Gastrocnemius medialis (tissue), 4 donors: ENCODE data around the gene COL4A1. TPM values are rescaled to one million over a fixed set of nuclear protein-coding genes. Genes with fewer than 3 reads are reported as not detected.

Experiments used
- ATAC-seq, 2 donors: fragments of 150-250 bp; one replicate each; pipeline ENCODE4 v1.9.1; 2016
- DNase-seq, 2 donors: peaks; one replicate each; pipeline ENCODE4 v3.0.0-alpha.2; 2019
- H3K27ac ChIP-seq, 4 donors: fragments of 200-600 bp; sonication (generic); 1 replicate in 1 of 4; 2 replicates in 3 of 4; pipeline ENCODE4 v1.5.1; 2016 to 2018; ENCODE audit warnings: mild to moderate bottlenecking in 2 of 4, moderate library complexity in 1 of 4
- H3K27me3 ChIP-seq, 3 donors: fragments of 200-600 bp; sonication (generic) in 2 of 3; 1 replicate in 1 of 3; 2 replicates in 2 of 3; pipeline versions ENCODE4 v1.5.1 to v1.6.0; 2016 to 2019; ENCODE audit warnings: mild to moderate bottlenecking in 1 of 3, moderate library complexity in 1 of 3
- H3K36me3 ChIP-seq, 2 donors: fragments of 200-600 bp; sonication (generic) in 1 of 2; one replicate each; pipeline ENCODE4 v1.5.1; 2017 to 2018
- H3K4me1 ChIP-seq, 2 donors: fragments of 200-600 bp; sonication (generic) in 1 of 2; one replicate each; pipeline ENCODE4 v1.5.1; 2016 to 2017; ENCODE audit warnings: mild to moderate bottlenecking in 2 of 2
- H3K4me3 ChIP-seq, 4 donors: fragments of 200-600 bp; sonication (generic) in 3 of 4; 1 replicate in 1 of 4; 2 replicates in 3 of 4; pipeline ENCODE4 v1.5.1; 2016 to 2019; ENCODE audit warnings: mild to moderate bottlenecking in 2 of 4
- H3K9me3 ChIP-seq, 3 donors: fragments of 200-600 bp; sonication (generic) in 2 of 3; 1 replicate in 1 of 3; 2 replicates in 2 of 3; pipeline ENCODE4 v1.5.1; 2016 to 2019
- POLR2A ChIP-seq, 2 donors: fragments of 450-650 bp; IDR thresholded peaks; one replicate each; pipeline ENCODE4 v1.6.1; 2017; ENCODE audit warnings: antibody characterized with exemption in 2 of 2, mild to moderate bottlenecking in 2 of 2, moderate library complexity in 2 of 2
- in situ Hi-C, 4 donors: fragments of 200-750 bp; cut with MboI; loops; one replicate each; pipeline versions ENCODE4 v1.15.0 to v1.8.0; 2017; ENCODE audit warnings: low sequenced_read_pairs in 4 of 4
- intact Hi-C: fragments of 100-400 bp; cut with DNase I; formaldehyde crosslinking; loops from one replicate; pipeline ENCODE4 v1.15.1; 2023; ENCODE audit warnings: low total_unique reads
- total RNA-seq, 4 donors: library from RNA; depleted of rRNA; stranded (reverse); fragments of >200 nt; gene quantifications; one replicate each; pipeline versions ENCODE4 v1.1.0 to v1.2.3, GENCODE V29; 2016
- TF ChIP-seq, protein P1 (sequence below), 5 experiments: fragments of 450-650 bp in 3 of 5; fragments of 200-600 bp in 2 of 5; sonication (generic) in 2 of 5; IDR thresholded peaks in 4 of 5; conservative IDR thresholded peaks in 1 of 5; 1 replicate in 4 of 5; 2 replicates in 1 of 5; pipeline ENCODE4 v1.5.1; 2016 to 2019; ENCODE audit warnings: antibody characterized with exemption in 5 of 5, mild to moderate bottlenecking in 3 of 5, moderate library complexity in 3 of 5

The COL4A1 gene
- total RNA-seq, 4 donors from 2014 or later, result 60.5 to 127 (median 120) TPM

DNA sequence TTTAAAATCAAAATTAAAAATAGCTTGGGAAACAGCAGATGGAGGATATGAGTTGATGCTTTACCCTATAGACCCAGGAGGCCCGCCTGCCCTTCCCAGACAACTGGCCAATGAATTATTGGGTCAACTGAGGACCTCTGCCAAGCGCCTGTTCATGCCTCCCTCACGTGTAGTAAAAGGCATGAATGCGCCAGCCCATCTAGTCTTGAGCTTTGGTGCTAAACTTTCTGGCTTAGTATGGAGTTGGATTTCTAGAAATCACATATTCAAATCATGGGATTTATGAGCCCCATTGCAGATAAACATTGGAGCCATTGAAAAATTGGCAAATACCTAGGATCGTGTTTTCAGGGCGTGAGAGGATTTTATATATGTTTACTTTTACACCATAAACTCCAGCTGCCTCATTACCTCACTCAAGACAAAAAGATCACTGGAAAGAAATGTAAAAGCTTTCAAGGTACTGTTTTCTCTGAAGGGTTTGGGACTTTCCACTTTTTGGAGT lies 47.2 kb upstream of the COL4A1 start:
- Histone ChIP-seq H3K9me3 (no peaks in the 10 kb centered on the region), H3K36me3 (no peaks in the 10 kb centered on the region), H3K27ac (peak overlapping the region in 1 of 4 donors; percentile 34), H3K4me3 (no peak overlapping the region), H3K27me3 (no peaks in the 10 kb centered on the region), H3K4me1 (peaks cover 7 to 12% of the 10 kb centered on the region in 2 donors)
- intact Hi-C loops (no loop called here), in situ Hi-C loops (no loop called here)
- DNase-seq, result no peak
- ATAC-seq, result no peak
- no peak for TF ChIP-seq POLR2A (IDR thresholded peaks at IDR 0.05)
- TF ChIP-seq, protein P1, sequence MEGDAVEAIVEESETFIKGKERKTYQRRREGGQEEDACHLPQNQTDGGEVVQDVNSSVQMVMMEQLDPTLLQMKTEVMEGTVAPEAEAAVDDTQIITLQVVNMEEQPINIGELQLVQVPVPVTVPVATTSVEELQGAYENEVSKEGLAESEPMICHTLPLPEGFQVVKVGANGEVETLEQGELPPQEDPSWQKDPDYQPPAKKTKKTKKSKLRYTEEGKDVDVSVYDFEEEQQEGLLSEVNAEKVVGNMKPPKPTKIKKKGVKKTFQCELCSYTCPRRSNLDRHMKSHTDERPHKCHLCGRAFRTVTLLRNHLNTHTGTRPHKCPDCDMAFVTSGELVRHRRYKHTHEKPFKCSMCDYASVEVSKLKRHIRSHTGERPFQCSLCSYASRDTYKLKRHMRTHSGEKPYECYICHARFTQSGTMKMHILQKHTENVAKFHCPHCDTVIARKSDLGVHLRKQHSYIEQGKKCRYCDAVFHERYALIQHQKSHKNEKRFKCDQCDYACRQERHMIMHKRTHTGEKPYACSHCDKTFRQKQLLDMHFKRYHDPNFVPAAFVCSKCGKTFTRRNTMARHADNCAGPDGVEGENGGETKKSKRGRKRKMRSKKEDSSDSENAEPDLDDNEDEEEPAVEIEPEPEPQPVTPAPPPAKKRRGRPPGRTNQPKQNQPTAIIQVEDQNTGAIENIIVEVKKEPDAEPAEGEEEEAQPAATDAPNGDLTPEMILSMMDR (IDR thresholded peaks at IDR 0.05 in 4 of 5, conservative IDR thresholded peaks at IDR 0.05 in 1 of 5), result no peak

DNA sequence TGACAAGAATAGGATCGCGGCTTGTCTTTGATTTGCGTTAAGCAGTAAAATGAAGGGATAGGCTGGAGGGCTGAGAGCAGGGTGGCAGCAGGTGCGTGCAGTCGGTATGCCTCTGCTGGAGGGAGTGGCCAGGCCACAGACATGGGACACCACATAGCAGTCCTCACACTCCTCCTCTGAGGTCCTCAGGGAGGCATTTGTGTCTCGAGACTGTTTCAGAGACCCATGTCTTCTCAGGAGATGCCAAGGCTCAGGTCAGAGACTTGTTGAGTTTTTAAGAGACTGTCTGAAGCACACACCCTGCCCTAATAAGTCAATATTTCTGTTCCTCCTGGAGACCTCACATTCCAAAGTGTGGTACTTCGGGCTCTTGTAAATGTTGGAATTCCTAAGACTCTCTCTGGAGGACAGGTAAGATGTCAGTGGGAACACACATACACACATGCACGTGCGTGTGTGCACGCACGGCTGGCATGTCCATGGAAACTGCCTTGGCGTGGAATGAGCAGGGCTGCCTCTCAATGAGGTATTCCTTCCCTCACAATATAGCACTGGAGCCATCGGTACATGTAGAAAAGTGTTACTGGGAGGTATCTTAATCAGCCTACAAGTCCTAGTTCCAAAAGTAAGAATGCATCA lies 46.5 kb upstream of the COL4A1 start:
- no peak for ATAC-seq
- Histone ChIP-seq H3K9me3 (no peaks in the 10 kb centered on the region), H3K4me3 (no peak overlapping the region), H3K4me1 (peaks cover 11 to 19% of the 10 kb centered on the region in 2 donors), H3K27me3 (no peaks in the 10 kb centered on the region), H3K36me3 (no peaks in the 10 kb centered on the region), H3K27ac (peak overlapping the region in 2 of 4 donors; percentile 4 to 34)
- no peak for DNase-seq
- TF ChIP-seq POLR2A (IDR thresholded peaks at IDR 0.05), result no peak
- TF ChIP-seq, protein P1 (IDR thresholded peaks at IDR 0.05 in 4 of 5, conservative IDR thresholded peaks at IDR 0.05 in 1 of 5), result no peak
- intact Hi-C loops (no loop called here), in situ Hi-C loops (no loop called here)

DNA sequence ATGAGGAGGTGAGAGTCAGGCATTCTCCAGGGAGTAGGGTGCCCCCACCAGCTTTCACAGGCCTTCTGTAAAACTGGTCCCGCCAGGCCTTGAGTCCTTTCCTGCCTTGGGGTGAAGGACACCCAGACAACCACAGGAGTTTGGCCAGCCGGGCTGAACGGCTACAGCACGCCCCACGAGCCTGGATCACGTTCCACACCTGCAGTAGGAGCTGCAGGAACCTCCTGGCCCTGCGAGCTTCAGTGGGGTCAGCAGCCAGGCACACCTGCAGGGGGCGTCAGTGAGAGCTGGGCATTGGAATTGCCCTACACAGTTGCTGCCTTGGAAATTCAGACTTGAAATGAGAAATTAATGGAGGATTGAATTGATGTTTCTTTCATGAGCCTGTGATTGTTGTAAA lies 45.8 kb upstream of the COL4A1 start:
- peak overlapping the region in 2 of 4 donors; percentile 4 to 34 for H3K27ac ChIP-seq
- in situ Hi-C loops, result no loop called here
- peaks cover 11 to 25% of the 10 kb centered on the region in 2 donors for H3K4me1 ChIP-seq
- no peak for DNase-seq
- TF ChIP-seq, protein P1 (IDR thresholded peaks at IDR 0.05 in 4 of 5, conservative IDR thresholded peaks at IDR 0.05 in 1 of 5), result no peak
- TF ChIP-seq POLR2A (IDR thresholded peaks at IDR 0.05), result no peak
- H3K9me3 ChIP-seq, result no peaks in the 10 kb centered on the region
- no peak for ATAC-seq
- H3K27me3 ChIP-seq, result no peaks in the 10 kb centered on the region
- intact Hi-C loops, result no loop called here
- H3K4me3 ChIP-seq, result no peak overlapping the region
- H3K36me3 ChIP-seq, result no peaks in the 10 kb centered on the region

DNA sequence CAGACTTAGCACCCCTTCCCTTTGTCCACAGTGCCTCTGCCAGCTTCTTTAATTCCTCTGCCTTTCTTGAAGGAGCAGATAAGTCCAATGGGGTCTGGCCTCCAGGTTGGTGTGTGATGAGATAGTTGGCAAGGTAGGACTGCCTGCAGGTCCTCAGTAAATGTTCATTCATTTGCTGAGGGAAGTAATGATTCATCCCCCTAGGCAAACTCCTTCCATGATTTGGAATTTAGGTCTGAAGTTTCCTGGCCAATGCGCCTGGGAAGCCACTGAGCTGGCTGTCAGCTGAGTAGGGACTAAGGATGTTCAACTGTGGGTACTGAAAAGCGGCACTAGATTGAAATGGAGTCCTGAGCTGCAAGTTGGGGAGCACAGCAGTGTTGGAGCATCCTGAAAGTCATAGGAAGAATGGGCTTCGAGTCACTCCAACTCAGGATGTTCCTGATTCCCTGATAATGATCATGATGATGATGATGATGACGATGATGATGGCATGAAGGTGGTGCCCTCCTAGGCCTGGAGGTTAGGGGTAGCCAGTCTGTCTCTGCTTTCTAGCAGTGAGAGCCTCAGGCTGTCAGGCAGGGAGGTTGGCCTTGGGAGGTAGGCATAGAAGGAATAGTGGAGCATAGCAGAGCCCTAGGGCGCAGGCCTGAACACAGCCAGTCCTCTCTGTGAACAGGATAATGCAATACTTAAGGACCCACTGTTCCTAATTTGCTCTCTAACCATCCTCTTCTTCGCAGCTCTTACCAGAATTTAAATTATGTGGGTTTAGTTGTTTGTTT lies 44.9 kb upstream of the COL4A1 start:
- intact Hi-C loops (no loop called here), in situ Hi-C loops (no loop called here)
- Histone ChIP-seq H3K4me3 (no peak overlapping the region), H3K4me1 (peaks cover 16 to 33% of the 10 kb centered on the region in 2 donors), H3K36me3 (no peaks in the 10 kb centered on the region), H3K9me3 (no peaks in the 10 kb centered on the region), H3K27ac (peak overlapping the region in 1 of 4 donors; percentile 27), H3K27me3 (no peaks in the 10 kb centered on the region)
- TF ChIP-seq, protein P1 (IDR thresholded peaks at IDR 0.05 in 4 of 5, conservative IDR thresholded peaks at IDR 0.05 in 1 of 5), result no peak
- no peak for TF ChIP-seq POLR2A (IDR thresholded peaks at IDR 0.05)
- DNase-seq, result no peak
- no peak for ATAC-seq
